Measurements from ENCODE around the gene RAD21L1. TPM values are rescaled to one million over a fixed set of nuclear protein-coding genes. Genes with fewer than 3 reads are reported as not detected.

Gene RAD21L1
- total RNA-seq, 1 experiment from 2014 or later: not detected

- CTCF ChIA-PET: no interaction called here
- no peaks in the 10 kb centered on the region for H3K4me1 Mint-ChIP-seq (ENCODE audit: low read depth, unreplicated experiment)
- no peak for TF ChIP-seq CTCF (IDR thresholded peaks at IDR 0.05; ENCODE audit: insufficient read depth in 1 of 2, low read depth in 1 of 2, low read length in 1 of 2, severe bottlenecking in 1 of 2, unreplicated experiment in 1 of 2)
- DNase-seq: no peak
- no peak overlapping the region for H3K27ac Mint-ChIP-seq (ENCODE audit: unreplicated experiment)
- Histone ChIP-seq H3K4me1 (0 out of 2 replicates have a peak, but pooled peaks cover 7% of the 10 kb centered on the region), H3K9me3 (no peaks in the 10 kb centered on the region), H3K36me3 (ENCODE audit: control insufficient read depth, insufficient read depth, low read length) (no peaks in the 10 kb centered on the region), H3K27me3 (replicated peaks; ENCODE audit: control insufficient read depth, insufficient read depth, low read length) (no peaks in the 10 kb centered on the region), H3K4me3 (ENCODE audit: low read depth, low read length) (no peak overlapping the region)
- H3K36me3 Mint-ChIP-seq (ENCODE audit: insufficient read depth, unreplicated experiment): no peaks in the 10 kb centered on the region
- H3K9me3 Mint-ChIP-seq (ENCODE audit: unreplicated experiment): no peaks in the 10 kb centered on the region
- H3K4me3 Mint-ChIP-seq (ENCODE audit: unreplicated experiment): no peak overlapping the region
- intact Hi-C loops (cut with micrococcal nuclease; ENCODE audit: unreplicated experiment): no loop called here
- POLR2A ChIA-PET: no interaction called here
- BruUV-seq (replicated peaks): no TSS peak
- H3K27me3 Mint-ChIP-seq (ENCODE audit: insufficient read depth, unreplicated experiment): peaks cover 19% of the 10 kb centered on the region
Measured at GRCh38 chr20:1229541-1229940, 3.7 kb downstream of the RAD21L1 start.

- DNase-seq: no peak
- no peak for TF ChIP-seq CTCF (IDR thresholded peaks at IDR 0.05; ENCODE audit: insufficient read depth in 1 of 2, low read depth in 1 of 2, low read length in 1 of 2, severe bottlenecking in 1 of 2, unreplicated experiment in 1 of 2)
- H3K27me3 Mint-ChIP-seq (ENCODE audit: insufficient read depth, unreplicated experiment): peaks cover 26% of the 10 kb centered on the region
- H3K27ac Mint-ChIP-seq (ENCODE audit: unreplicated experiment): no peak overlapping the region
- H3K4me1 Mint-ChIP-seq (ENCODE audit: low read depth, unreplicated experiment): no peaks in the 10 kb centered on the region
- H3K36me3 Mint-ChIP-seq (ENCODE audit: insufficient read depth, unreplicated experiment): no peaks in the 10 kb centered on the region
- Histone ChIP-seq H3K9me3 (no peaks in the 10 kb centered on the region), H3K4me3 (ENCODE audit: low read depth, low read length) (no peak overlapping the region), H3K4me1 (no peaks in the 10 kb centered on the region), H3K27me3 (replicated peaks; ENCODE audit: control insufficient read depth, insufficient read depth, low read length) (no peaks in the 10 kb centered on the region), H3K36me3 (ENCODE audit: control insufficient read depth, insufficient read depth, low read length) (no peaks in the 10 kb centered on the region)
- POLR2A ChIA-PET: no interaction called here
- no TSS peak for BruUV-seq (replicated peaks)
- no peaks in the 10 kb centered on the region for H3K9me3 Mint-ChIP-seq (ENCODE audit: unreplicated experiment)
- no peak overlapping the region for H3K4me3 Mint-ChIP-seq (ENCODE audit: unreplicated experiment)
- CTCF ChIA-PET: no interaction called here
- intact Hi-C loops (cut with micrococcal nuclease; ENCODE audit: unreplicated experiment): no loop called here
Measured at GRCh38 chr20:1232286-1233111, 6.7 kb downstream of the RAD21L1 start.

DNA sequence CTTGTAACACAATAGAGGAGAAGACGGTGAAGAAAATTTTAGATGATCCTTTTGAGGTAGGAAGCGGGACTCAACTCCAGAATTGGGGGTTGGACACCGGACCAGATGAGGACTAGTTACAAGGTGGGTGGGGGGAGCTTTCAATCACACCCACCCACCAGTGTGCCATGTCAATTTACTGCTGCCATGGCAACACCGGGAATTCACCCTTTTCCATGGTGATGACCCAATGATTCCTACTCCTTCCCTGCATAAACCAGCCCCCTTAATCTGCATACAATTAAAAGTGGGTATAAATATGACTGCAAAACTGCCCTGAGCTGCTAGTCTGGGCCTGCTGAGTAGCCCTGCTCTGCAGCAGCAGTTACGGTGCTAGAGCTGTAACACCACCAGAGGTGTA is 14.7 kb downstream of the RAD21L1 start:
- H3K27ac Mint-ChIP-seq (ENCODE audit: unreplicated experiment): no peak overlapping the region
- Histone ChIP-seq H3K27me3 (replicated peaks; ENCODE audit: control insufficient read depth, insufficient read depth, low read length) (no peaks in the 10 kb centered on the region), H3K4me1 (no peaks in the 10 kb centered on the region), H3K9me3 (no peaks in the 10 kb centered on the region), H3K4me3 (ENCODE audit: low read depth, low read length) (no peak overlapping the region), H3K36me3 (ENCODE audit: control insufficient read depth, insufficient read depth, low read length) (no peaks in the 10 kb centered on the region)
- H3K36me3 Mint-ChIP-seq (ENCODE audit: insufficient read depth, unreplicated experiment): no peaks in the 10 kb centered on the region
- H3K4me1 Mint-ChIP-seq (ENCODE audit: low read depth, unreplicated experiment): no peaks in the 10 kb centered on the region
- TF ChIP-seq CTCF (IDR thresholded peaks at IDR 0.05; ENCODE audit: insufficient read depth in 1 of 2, low read depth in 1 of 2, low read length in 1 of 2, severe bottlenecking in 1 of 2, unreplicated experiment in 1 of 2): no peak
- H3K27me3 Mint-ChIP-seq (ENCODE audit: insufficient read depth, unreplicated experiment): peaks cover 25% of the 10 kb centered on the region
- DNase-seq: no peak
- intact Hi-C loops (cut with micrococcal nuclease; ENCODE audit: unreplicated experiment): no loop called here
- CTCF ChIA-PET: no interaction called here
- POLR2A ChIA-PET: no interaction called here
- H3K9me3 Mint-ChIP-seq (ENCODE audit: unreplicated experiment): no peaks in the 10 kb centered on the region
- H3K4me3 Mint-ChIP-seq (ENCODE audit: unreplicated experiment): no peak overlapping the region
- no TSS peak for BruUV-seq (replicated peaks)

Data from Caco-2 (cell line).